Embryonic facial prominence (tissue), 1 donor: Measurements from ENCODE around the gene KCNV2.
"Not testable (repeated sequence)": the region's sequence is repeated elsewhere in the genome, so short reads cannot be mapped to it uniquely, and the experiment has no call there.

Source experiments
- DNase-seq: peaks from one replicate; pipeline ENCODE4 v3.0.0-alpha.2; 2016; ENCODE audit errors: extremely low spot score

KCNV2 gene

GRCh38 chr9:2717385-2717784, at the start of gene KCNV2:
KCNV2 (plus strand) TSS chr9:2717510; CDS start chr9:2717740, 230 bp downstream.
- no peak for DNase-seq

GRCh38 chr9:2673161-2673560, 44.1 kb upstream of the KCNV2 start:
- no peak for DNase-seq

- DNase-seq = no peak
Observed at GRCh38 chr9:2674141-2674824, 43.0 kb upstream of the KCNV2 start.

- no peak for DNase-seq
Observed at GRCh38 chr9:2675834-2676233, 41.5 kb upstream of the KCNV2 start.

- no peak for DNase-seq
Observed at GRCh38 chr9:2676466-2676865, 40.8 kb upstream of the KCNV2 start.

GRCh38 chr9:2677915-2678889, 39.1 kb upstream of the KCNV2 start:
- DNase-seq = no peak

- no peak for DNase-seq
Observed at GRCh38 chr9:2679011-2679410, 38.3 kb upstream of the KCNV2 start.

- DNase-seq = no peak
Observed at GRCh38 chr9:2681981-2682380, 35.3 kb upstream of the KCNV2 start.

GRCh38 chr9:2686911-2687310, 30.4 kb upstream of the KCNV2 start:
- DNase-seq = no peak

GRCh38 chr9:2688636-2689035, 28.7 kb upstream of the KCNV2 start:
- DNase-seq = no peak

- no peak for DNase-seq
Observed at GRCh38 chr9:2691212-2691611, 26.1 kb upstream of the KCNV2 start.

GRCh38 chr9:2691626-2692025, 25.7 kb upstream of the KCNV2 start:
- DNase-seq = peak; percentile 14

- DNase-seq = no peak
Observed at GRCh38 chr9:2693056-2693455, 24.3 kb upstream of the KCNV2 start.

GRCh38 chr9:2697492-2697891, 19.8 kb upstream of the KCNV2 start:
- DNase-seq = no peak

GRCh38 chr9:2700398-2700797, 16.9 kb upstream of the KCNV2 start:
- no peak for DNase-seq

GRCh38 chr9:2700909-2701550, 16.3 kb upstream of the KCNV2 start:
- no peak for DNase-seq

- DNase-seq = no peak
Observed at GRCh38 chr9:2704504-2704903, 12.8 kb upstream of the KCNV2 start.

GRCh38 chr9:2707256-2707655, 10.1 kb upstream of the KCNV2 start:
- DNase-seq = not testable (repeated sequence)

- no peak for DNase-seq
Observed at GRCh38 chr9:2709645-2710101, 7.6 kb upstream of the KCNV2 start.

GRCh38 chr9:2711716-2712115, 5.6 kb upstream of the KCNV2 start:
- no peak for DNase-seq

GRCh38 chr9:2718001-2718697, 839 bp downstream of the KCNV2 start:
- no peak for DNase-seq

GRCh38 chr9:2718698-2719033, 1.4 kb downstream of the KCNV2 start:
- DNase-seq = no peak
